ENCODE data around the gene USP5. TPM values are rescaled to one million over a fixed set of nuclear protein-coding genes. Genes with fewer than 3 reads are reported as not detected.
"Not testable (repeated sequence)": the region's sequence is repeated elsewhere in the genome, so short reads cannot be mapped to it uniquely, and the experiment has no call there.

The USP5 gene
- polyA plus RNA-seq, 1 donor (not counting 4 experiments of a cell fraction or from before 2014, with no cell fraction given), result 58.3 TPM

GRCh38 chr12:6888360-6888759 lies 36.4 kb downstream of the USP5 start:
- no peak overlapping the region for H2AFZ ChIP-seq (ENCODE audit: control insufficient read depth, low read length)
- H3K27ac ChIP-seq (ENCODE audit: control insufficient read depth, insufficient read depth, low read length), result no peak overlapping the region
- no peak for DNase-seq (ENCODE audit: low read depth, low spot score)
- no peaks in the 10 kb centered on the region for H3K9me1 ChIP-seq (ENCODE audit: control insufficient read depth, extremely low read depth, insufficient read depth, low read length)
- no peaks in the 10 kb centered on the region for H3K9me3 ChIP-seq (ENCODE audit: control insufficient read depth, low read depth, low read length)
- no peaks in the 10 kb centered on the region for H3K27me3 ChIP-seq (ENCODE audit: control insufficient read depth, extremely low read depth, insufficient read depth, low read length)
- no peaks in the 10 kb centered on the region for H3K36me3 ChIP-seq (ENCODE audit: control insufficient read depth in 2 of 2, extremely low read depth in 1 of 2, insufficient read depth in 2 of 2, low read length in 2 of 2)
- no peak for TF ChIP-seq EZH2 (IDR thresholded peaks at IDR 0.05; ENCODE audit: low read length)
- TF ChIP-seq CTCF (optimal IDR thresholded peaks at IDR 0.05 in 1 of 3, IDR thresholded peaks at IDR 0.05 in 1 of 3, conservative IDR thresholded peaks at IDR 0.05 in 1 of 3; ENCODE audit: extremely low read depth in 1 of 3, insufficient read depth in 2 of 3, low read length in 3 of 3), result no peak
- H3K4me1 ChIP-seq (ENCODE audit: control insufficient read depth, extremely low read depth, insufficient read depth, low read length), result peaks cover 10% of the 10 kb centered on the region
- H3K4me3 ChIP-seq (ENCODE audit: control insufficient read depth in 2 of 3, extremely low read depth in 1 of 3, insufficient read depth in 2 of 3, low read depth in 1 of 3, low read length in 3 of 3), result no peak overlapping the region
- H4K20me1 ChIP-seq (ENCODE audit: control insufficient read depth, extremely low read depth, insufficient read depth, low read length), result no peaks in the 10 kb centered on the region
- no peaks in the 10 kb centered on the region for H3K79me2 ChIP-seq (ENCODE audit: control insufficient read depth, insufficient read depth, low read length)
- no peak overlapping the region for H3K9ac ChIP-seq (ENCODE audit: control insufficient read depth, extremely low read depth, insufficient read depth, low read length)
- H3K4me2 ChIP-seq (ENCODE audit: control insufficient read depth, extremely low read depth, insufficient read depth, low read depth, low read length), result no peak overlapping the region
- FAIRE-seq, result no peak
- dilution Hi-C loops (cut with MboI; ENCODE audit: extremely low pct_ligation_motif_present, low sequenced_read_pairs), result no loop called here

GRCh38 chr12:6888794-6889193 lies 36.8 kb downstream of the USP5 start:
- FAIRE-seq; H2AFZ ChIP-seq (ENCODE audit: control insufficient read depth, low read length); H4K20me1 ChIP-seq (ENCODE audit: control insufficient read depth, extremely low read depth, insufficient read depth, low read length); H3K79me2 ChIP-seq (ENCODE audit: control insufficient read depth, insufficient read depth, low read length); H3K4me2 ChIP-seq (ENCODE audit: control insufficient read depth, extremely low read depth, insufficient read depth, low read depth, low read length); H3K9me3 ChIP-seq (ENCODE audit: control insufficient read depth, low read depth, low read length); H3K27ac ChIP-seq (ENCODE audit: control insufficient read depth, insufficient read depth, low read length); H3K27me3 ChIP-seq (ENCODE audit: control insufficient read depth, extremely low read depth, insufficient read depth, low read length); DNase-seq (ENCODE audit: low read depth, low spot score); H3K9ac ChIP-seq (ENCODE audit: control insufficient read depth, extremely low read depth, insufficient read depth, low read length); H3K9me1 ChIP-seq (ENCODE audit: control insufficient read depth, extremely low read depth, insufficient read depth, low read length); H3K4me3 ChIP-seq (ENCODE audit: control insufficient read depth in 2 of 3, extremely low read depth in 1 of 3, insufficient read depth in 2 of 3, low read depth in 1 of 3, low read length in 3 of 3); dilution Hi-C loops (cut with MboI; ENCODE audit: extremely low pct_ligation_motif_present, low sequenced_read_pairs); H3K36me3 ChIP-seq (ENCODE audit: control insufficient read depth in 2 of 2, extremely low read depth in 1 of 2, insufficient read depth in 2 of 2, low read length in 2 of 2): not testable (repeated sequence)
- peaks cover 10% of the 10 kb centered on the region for H3K4me1 ChIP-seq (ENCODE audit: control insufficient read depth, extremely low read depth, insufficient read depth, low read length)

DNA sequence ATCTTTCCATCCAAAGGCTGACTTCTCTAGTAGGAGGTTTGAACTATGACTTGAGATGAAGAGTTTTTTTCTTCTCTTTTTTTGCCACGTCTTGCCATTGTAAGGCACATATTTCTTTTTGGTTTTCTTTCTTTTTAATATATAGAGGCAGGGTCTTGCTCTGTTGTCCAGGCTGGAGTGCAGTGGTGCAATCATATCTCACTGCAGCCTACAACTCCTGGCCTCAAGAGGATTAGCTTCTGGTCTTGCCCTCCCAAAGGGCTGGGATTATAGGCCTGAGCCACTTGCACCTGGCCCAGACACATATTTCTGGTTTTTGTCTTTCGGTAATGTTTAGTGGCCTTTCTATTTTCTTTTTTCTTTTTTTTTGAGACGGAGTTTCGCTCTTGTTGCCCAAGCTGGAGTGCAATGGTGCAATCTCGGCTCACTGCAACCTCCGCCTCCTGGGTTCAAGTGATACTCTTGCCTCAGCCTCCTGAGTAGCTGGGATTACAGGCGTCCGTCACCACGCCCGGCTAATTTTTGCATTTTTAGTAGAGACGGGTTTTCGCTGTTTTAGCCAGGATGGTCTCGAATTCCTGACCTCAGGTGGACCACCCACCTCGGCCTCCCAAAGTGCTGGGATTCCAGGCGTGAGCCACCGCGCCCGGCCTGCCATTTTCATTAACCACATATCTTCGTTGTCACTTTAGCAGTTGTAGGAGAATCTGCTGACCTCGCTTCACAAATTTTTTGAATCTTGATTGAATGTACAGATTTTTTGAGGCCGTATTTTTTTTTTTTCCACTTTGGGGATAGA lies 38.0 kb downstream of the USP5 start:
- H3K27me3 ChIP-seq (ENCODE audit: control insufficient read depth, extremely low read depth, insufficient read depth, low read length); H3K9ac ChIP-seq (ENCODE audit: control insufficient read depth, extremely low read depth, insufficient read depth, low read length); FAIRE-seq; H3K4me2 ChIP-seq (ENCODE audit: control insufficient read depth, extremely low read depth, insufficient read depth, low read depth, low read length); H3K79me2 ChIP-seq (ENCODE audit: control insufficient read depth, insufficient read depth, low read length); H3K9me1 ChIP-seq (ENCODE audit: control insufficient read depth, extremely low read depth, insufficient read depth, low read length); H3K9me3 ChIP-seq (ENCODE audit: control insufficient read depth, low read depth, low read length); dilution Hi-C loops (cut with MboI; ENCODE audit: extremely low pct_ligation_motif_present, low sequenced_read_pairs); H2AFZ ChIP-seq (ENCODE audit: control insufficient read depth, low read length); H3K4me3 ChIP-seq (ENCODE audit: control insufficient read depth in 2 of 3, extremely low read depth in 1 of 3, insufficient read depth in 2 of 3, low read depth in 1 of 3, low read length in 3 of 3); H3K36me3 ChIP-seq (ENCODE audit: control insufficient read depth in 2 of 2, extremely low read depth in 1 of 2, insufficient read depth in 2 of 2, low read length in 2 of 2); H4K20me1 ChIP-seq (ENCODE audit: control insufficient read depth, extremely low read depth, insufficient read depth, low read length); DNase-seq (ENCODE audit: low read depth, low spot score): not testable (repeated sequence)
- H3K27ac ChIP-seq (ENCODE audit: control insufficient read depth, insufficient read depth, low read length), result peak overlapping the region; percentile 42
- H3K4me1 ChIP-seq (ENCODE audit: control insufficient read depth, extremely low read depth, insufficient read depth, low read length), result peaks cover 10% of the 10 kb centered on the region
